OCI-LY3 (cell line): ENCODE data around the gene IRF3.

Experiments
- H2AFZ ChIP-seq: fragments of 200-600, 300-600 bp; shearing (Covaris generic); 2 replicates; pipeline ENCODE4 v1.6.0; 2014; ENCODE audit warnings: antibody characterized with exemption, low read depth, low read length
- H3K27ac ChIP-seq: fragments of 200-600, 300-600 bp; sonication (generic); 2 replicates; pipeline ENCODE4 v1.5.1; 2014; ENCODE audit warnings: mild to moderate bottlenecking, low read length, moderate library complexity, mixed read lengths
- H3K27me3 ChIP-seq: fragments of 200-600, 300-600 bp; sonication (generic); 2 replicates; pipeline ENCODE4 v1.6.1; 2014; ENCODE audit warnings: low read depth, low read length, mixed read lengths
- H3K36me3 ChIP-seq: fragments of 200-600, 300-600 bp; sonication (generic); replicated peaks from 2 replicates; pipeline ENCODE3; 2014; ENCODE audit warnings: low read depth, low read length, mixed read lengths
- H3K4me1 ChIP-seq: fragments of 300-600, 200-600 bp; sonication (generic); 2 replicates; pipeline ENCODE4 v1.6.1; 2014; ENCODE audit warnings: low read length, mixed read lengths
- H3K4me2 ChIP-seq: fragments of 200-600, 300-600 bp; sonication (generic); 2 replicates; pipeline ENCODE4 v1.6.1; 2014; ENCODE audit warnings: low read length, mixed read lengths
- H3K4me3 ChIP-seq: fragments of 300-600, 200-600 bp; sonication (generic); 2 replicates; pipeline ENCODE4 v1.5.1; 2014; ENCODE audit warnings: antibody characterized with exemption, mild to moderate bottlenecking, low read length, moderate library complexity
- H3K79me2 ChIP-seq: fragments of 300-600, 200-600 bp; shearing (Covaris generic); 2 replicates; pipeline ENCODE4 v1.6.1; 2014; ENCODE audit warnings: mild to moderate bottlenecking, low read length, mixed read lengths
- H3K9ac ChIP-seq: fragments of 300-600, 200-600 bp; shearing (Covaris generic); 2 replicates; pipeline ENCODE4 v1.6.0; 2014; ENCODE audit warnings: mild to moderate bottlenecking, low read length, moderate library complexity
- H3K9me3 ChIP-seq: fragments of 200-600, 300-600 bp; shearing (Covaris generic); 2 replicates; pipeline ENCODE4 v1.6.1; 2014; ENCODE audit warnings: low read length, mixed read lengths; ENCODE audit not compliant: insufficient read depth
- H4K20me1 ChIP-seq: fragments of 200-600, 300-600 bp; sonication (generic); 2 replicates; pipeline ENCODE4 v1.6.1; 2016; ENCODE audit warnings: low read length, mixed read lengths; ENCODE audit not compliant: insufficient read depth
- EZH2phosphoT487 ChIP-seq: fragments of 200-600 bp; shearing (Covaris generic); IDR thresholded peaks from 2 replicates; pipeline ENCODE4 v1.6.1; 2018; ENCODE audit warnings: antibody characterized with exemption, mixed run types, low read depth
- TF ChIP-seq, protein P1 (sequence below): fragments of 200-600, 300-600 bp; sonication (generic); IDR thresholded peaks from 2 replicates; pipeline ENCODE4 v1.5.1; 2014; ENCODE audit warnings: antibody characterized with exemption, low read length, low read depth

The IRF3 gene

DNA sequence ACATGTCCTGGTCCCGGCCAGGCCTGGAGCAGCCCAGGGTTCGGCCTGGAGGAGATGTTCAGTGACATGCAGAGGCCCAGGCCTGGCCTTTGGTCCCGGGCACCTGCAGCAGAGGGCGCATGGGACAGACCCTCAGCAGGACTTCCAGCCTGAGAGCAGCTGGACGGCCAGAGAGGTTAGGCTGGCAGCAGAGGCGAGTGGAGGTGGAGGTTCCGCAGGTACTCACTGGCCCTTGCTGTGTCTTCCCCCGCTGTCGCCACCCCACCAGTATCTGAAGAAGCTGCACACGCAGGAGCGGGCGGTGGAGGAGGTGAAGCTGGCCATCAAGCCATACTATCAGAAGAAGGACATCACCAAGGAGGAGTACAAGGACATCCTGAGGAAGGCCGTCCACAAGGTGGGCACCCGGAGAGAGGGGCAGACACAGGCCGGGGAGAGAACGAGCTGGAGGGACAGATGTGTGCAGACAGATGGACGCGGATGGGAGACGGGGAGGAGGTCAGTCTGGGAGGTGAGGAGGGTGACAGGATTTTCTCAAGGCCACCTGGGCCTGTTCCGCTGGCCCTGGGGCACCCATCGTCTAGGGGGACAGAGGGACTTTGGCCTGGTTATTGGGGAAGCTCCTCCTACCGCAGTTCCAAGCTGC lies 8.0 kb downstream of the IRF3 start:
- Histone ChIP-seq H3K4me1 (no peaks in the 10 kb centered on the region), H3K4me3 (no peak overlapping the region), H2AFZ (no peak overlapping the region), H3K4me2 (no peak overlapping the region), H3K9ac (no peak overlapping the region), H3K9me3 (no peaks in the 10 kb centered on the region), H3K27ac (no peak overlapping the region), H3K27me3 (no peaks in the 10 kb centered on the region), H3K79me2 (no peaks in the 10 kb centered on the region), H3K36me3 (peaks cover 81% of the 10 kb centered on the region), H4K20me1 (0 out of 2 replicates have a peak, but pooled peaks cover 3% of the 10 kb centered on the region)
- no peak for TF ChIP-seq EZH2phosphoT487
- TF ChIP-seq, protein P1, sequence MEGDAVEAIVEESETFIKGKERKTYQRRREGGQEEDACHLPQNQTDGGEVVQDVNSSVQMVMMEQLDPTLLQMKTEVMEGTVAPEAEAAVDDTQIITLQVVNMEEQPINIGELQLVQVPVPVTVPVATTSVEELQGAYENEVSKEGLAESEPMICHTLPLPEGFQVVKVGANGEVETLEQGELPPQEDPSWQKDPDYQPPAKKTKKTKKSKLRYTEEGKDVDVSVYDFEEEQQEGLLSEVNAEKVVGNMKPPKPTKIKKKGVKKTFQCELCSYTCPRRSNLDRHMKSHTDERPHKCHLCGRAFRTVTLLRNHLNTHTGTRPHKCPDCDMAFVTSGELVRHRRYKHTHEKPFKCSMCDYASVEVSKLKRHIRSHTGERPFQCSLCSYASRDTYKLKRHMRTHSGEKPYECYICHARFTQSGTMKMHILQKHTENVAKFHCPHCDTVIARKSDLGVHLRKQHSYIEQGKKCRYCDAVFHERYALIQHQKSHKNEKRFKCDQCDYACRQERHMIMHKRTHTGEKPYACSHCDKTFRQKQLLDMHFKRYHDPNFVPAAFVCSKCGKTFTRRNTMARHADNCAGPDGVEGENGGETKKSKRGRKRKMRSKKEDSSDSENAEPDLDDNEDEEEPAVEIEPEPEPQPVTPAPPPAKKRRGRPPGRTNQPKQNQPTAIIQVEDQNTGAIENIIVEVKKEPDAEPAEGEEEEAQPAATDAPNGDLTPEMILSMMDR: no peak

DNA sequence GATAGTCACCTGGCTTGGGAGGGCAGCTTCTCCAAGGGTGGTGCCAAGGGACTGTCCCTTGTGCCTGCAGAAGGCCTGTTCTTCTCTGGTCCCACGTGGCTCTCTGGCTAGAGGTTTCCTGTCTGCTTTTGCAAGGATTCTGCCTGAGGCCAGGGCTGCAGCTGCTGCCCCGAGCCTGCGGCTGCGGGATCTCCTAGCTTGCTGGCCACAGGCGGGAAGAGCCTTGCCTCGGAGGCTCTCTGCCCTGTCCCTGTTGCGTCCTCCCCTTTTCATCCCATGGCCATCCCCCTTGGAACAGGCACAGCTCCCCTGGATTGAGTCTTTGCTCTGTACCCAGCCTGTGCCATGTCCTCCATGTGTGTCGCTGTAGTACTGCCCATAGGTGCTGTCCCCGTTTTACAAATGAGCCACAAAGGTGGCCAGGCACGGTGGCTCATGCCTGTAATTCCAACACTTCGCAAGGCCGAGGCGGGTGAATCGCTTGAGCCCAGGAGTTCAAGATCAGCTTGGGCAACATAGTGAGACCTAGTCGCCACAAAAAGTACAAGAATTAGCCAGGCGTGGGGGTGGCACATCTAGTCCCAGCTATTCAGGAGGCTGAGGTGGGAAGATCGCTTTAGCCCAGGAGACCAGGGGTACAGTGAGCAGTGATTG lies 9.1 kb downstream of the IRF3 start:
- Histone ChIP-seq H2AFZ (no peak overlapping the region), H3K4me1 (no peaks in the 10 kb centered on the region), H3K27ac (no peak overlapping the region), H3K79me2 (no peaks in the 10 kb centered on the region), H3K36me3 (peaks cover 78% of the 10 kb centered on the region), H3K4me3 (no peak overlapping the region), H3K9me3 (no peaks in the 10 kb centered on the region), H3K4me2 (no peak overlapping the region), H3K9ac (no peak overlapping the region), H3K27me3 (no peaks in the 10 kb centered on the region), H4K20me1 (0 out of 2 replicates have a peak, but pooled peaks cover 3% of the 10 kb centered on the region)
- no peak for TF ChIP-seq EZH2phosphoT487
- TF ChIP-seq, protein P1: no peak

DNA sequence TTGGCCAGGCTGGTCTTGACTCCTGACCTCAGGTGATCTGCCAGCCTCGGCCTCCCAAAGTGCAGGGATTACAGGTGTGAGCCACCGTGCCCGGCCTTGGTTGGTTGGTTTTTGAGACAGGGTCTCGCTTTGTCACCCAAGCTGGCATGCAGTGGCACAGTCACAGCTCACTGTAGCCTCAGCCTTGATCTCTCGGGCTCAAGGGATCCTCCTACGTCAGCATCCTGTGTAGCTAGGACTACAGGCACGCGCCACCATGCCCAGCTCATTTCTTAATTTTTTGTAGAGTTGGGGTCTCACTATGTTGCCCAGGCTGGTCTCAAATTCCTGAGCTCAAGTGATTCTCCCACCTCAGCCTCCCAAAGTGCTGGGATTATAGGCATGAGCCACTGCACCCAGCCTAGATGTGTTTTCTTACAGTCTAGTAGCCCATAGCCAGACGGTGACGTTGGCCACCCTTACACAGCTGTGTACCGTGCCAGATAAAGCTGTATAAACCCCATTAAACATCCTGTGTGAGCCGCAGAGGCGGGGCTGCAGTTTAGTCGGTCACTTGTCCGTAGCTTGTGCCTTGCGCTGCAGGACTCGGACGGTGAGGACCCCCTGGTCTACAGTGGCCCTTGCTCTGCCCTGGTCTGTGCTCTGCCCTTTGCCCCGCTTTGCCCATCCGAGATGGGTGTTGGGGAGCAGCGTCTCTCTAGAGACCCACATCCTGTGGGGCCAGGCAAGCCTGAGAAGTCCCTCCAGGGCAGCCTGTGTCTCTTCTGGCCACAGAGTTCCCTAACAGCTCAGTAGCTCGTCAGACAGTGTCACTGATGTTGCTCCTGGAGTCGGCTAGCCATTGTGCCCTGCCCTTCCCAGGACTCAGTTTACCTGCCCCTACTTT lies 9.8 kb downstream of the IRF3 start:
- Histone ChIP-seq H4K20me1 (no peaks in the 10 kb centered on the region), H3K9me3 (no peaks in the 10 kb centered on the region), H3K4me2 (no peak overlapping the region), H3K27ac (no peak overlapping the region), H3K4me1 (no peaks in the 10 kb centered on the region), H2AFZ (no peak overlapping the region), H3K79me2 (no peaks in the 10 kb centered on the region), H3K4me3 (no peak overlapping the region), H3K36me3 (peaks cover 77% of the 10 kb centered on the region), H3K27me3 (no peaks in the 10 kb centered on the region), H3K9ac (no peak overlapping the region)
- no peak for TF ChIP-seq EZH2phosphoT487
- TF ChIP-seq, protein P1: no peak

DNA sequence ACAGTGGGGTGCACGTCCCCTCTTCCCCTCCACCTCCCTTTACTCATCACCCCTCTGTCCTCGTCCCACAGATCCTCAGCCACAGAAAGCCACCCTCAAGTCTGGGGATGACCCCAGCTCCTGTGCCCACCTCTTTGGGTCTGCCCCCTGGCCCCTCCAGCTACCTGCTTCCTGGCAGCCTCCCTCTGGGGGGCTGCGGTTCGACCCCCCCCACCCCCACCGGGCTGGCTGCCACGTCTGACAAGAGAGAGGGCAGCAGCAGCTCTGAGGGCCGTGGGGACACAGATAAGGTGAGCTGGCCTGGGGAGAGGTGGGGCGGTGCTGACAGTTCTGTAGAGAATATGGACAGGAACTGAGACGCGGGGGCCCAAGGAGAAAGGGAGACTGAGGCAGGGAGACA lies 11.1 kb downstream of the IRF3 start:
- no peaks in the 10 kb centered on the region for H3K27me3 ChIP-seq
- H3K27ac ChIP-seq: no peak overlapping the region
- no peak overlapping the region for H3K4me2 ChIP-seq
- H3K9me3 ChIP-seq: no peaks in the 10 kb centered on the region
- H3K9ac ChIP-seq: no peak overlapping the region
- H3K36me3 ChIP-seq: peaks cover 76% of the 10 kb centered on the region
- 0 out of 2 replicates have a peak, but pooled peaks cover 8% of the 10 kb centered on the region for H4K20me1 ChIP-seq
- peaks cover 4% of the 10 kb centered on the region; the same call in 1 of the 2 replicates for H3K79me2 ChIP-seq
- no peak overlapping the region for H2AFZ ChIP-seq
- H3K4me1 ChIP-seq: no peaks in the 10 kb centered on the region
- TF ChIP-seq, protein P1: no peak
- no peak for TF ChIP-seq EZH2phosphoT487
- no peak overlapping the region for H3K4me3 ChIP-seq
